RWPE1 (cell line): ENCODE data around the gene STARD10.

Experiments used
- CTCF ChIA-PET: fragments of 350-600 bp; sonication (Branson Sonifier 250); formaldehyde crosslinking; extraction: SDS; loops from one replicate; lab custom pipeline; 2021; lab: Yijun Ruan, JAX
- POLR2A ChIA-PET: fragments of 400-600 bp; formaldehyde crosslinking; extraction: SDS; loops from one replicate; lab custom pipeline; 2020; ENCODE audit warnings: antibody characterized with exemption; ENCODE audit not compliant: low non-redundant PET; lab: Yijun Ruan, JAX
- DNase-seq: peaks from one replicate; pipeline ENCODE4 v3.0.0; 2012; ENCODE audit warnings: low spot score
- H3K27ac ChIP-seq: fragments of 450-650 bp; 2 replicates; pipeline ENCODE4 v1.5.1; 2017
- TF ChIP-seq, protein P1 (sequence below): fragments of 450-650 bp; conservative IDR thresholded peaks from 2 replicates; pipeline ENCODE4 v1.5.1; 2017; ENCODE audit warnings: low read depth, mild to moderate bottlenecking

Gene STARD10

GRCh38 chr11:72755713-72756285, 38.0 kb downstream of the STARD10 start:
- ChIA-PET CTCF (interaction anchor here (0.6 kb wide), 1 partner anchor 496 kb away, joined by 5 read pairs; no protein-coding TSS in a partner anchor), POLR2A (no interaction called here)
- TF ChIP-seq, protein P1, sequence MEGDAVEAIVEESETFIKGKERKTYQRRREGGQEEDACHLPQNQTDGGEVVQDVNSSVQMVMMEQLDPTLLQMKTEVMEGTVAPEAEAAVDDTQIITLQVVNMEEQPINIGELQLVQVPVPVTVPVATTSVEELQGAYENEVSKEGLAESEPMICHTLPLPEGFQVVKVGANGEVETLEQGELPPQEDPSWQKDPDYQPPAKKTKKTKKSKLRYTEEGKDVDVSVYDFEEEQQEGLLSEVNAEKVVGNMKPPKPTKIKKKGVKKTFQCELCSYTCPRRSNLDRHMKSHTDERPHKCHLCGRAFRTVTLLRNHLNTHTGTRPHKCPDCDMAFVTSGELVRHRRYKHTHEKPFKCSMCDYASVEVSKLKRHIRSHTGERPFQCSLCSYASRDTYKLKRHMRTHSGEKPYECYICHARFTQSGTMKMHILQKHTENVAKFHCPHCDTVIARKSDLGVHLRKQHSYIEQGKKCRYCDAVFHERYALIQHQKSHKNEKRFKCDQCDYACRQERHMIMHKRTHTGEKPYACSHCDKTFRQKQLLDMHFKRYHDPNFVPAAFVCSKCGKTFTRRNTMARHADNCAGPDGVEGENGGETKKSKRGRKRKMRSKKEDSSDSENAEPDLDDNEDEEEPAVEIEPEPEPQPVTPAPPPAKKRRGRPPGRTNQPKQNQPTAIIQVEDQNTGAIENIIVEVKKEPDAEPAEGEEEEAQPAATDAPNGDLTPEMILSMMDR: no peak
- DNase-seq: no peak
- no peak overlapping the region for H3K27ac ChIP-seq

- DNase-seq: no peak
- peak overlapping the region; percentile 75; the same call in 1 of the 2 replicates for H3K27ac ChIP-seq
- CTCF ChIA-PET: no interaction called here
- TF ChIP-seq, protein P1: no peak
- POLR2A ChIA-PET: no interaction called here
Observed at GRCh38 chr11:72754544-72755155, 39.2 kb downstream of the STARD10 start.

GRCh38 chr11:72754149-72754543, 39.7 kb downstream of the STARD10 start:
- TF ChIP-seq, protein P1: no peak
- peak overlapping the region; percentile 75 for H3K27ac ChIP-seq
- ChIA-PET POLR2A (no interaction called here), CTCF (no interaction called here)
- no peak for DNase-seq

DNA sequence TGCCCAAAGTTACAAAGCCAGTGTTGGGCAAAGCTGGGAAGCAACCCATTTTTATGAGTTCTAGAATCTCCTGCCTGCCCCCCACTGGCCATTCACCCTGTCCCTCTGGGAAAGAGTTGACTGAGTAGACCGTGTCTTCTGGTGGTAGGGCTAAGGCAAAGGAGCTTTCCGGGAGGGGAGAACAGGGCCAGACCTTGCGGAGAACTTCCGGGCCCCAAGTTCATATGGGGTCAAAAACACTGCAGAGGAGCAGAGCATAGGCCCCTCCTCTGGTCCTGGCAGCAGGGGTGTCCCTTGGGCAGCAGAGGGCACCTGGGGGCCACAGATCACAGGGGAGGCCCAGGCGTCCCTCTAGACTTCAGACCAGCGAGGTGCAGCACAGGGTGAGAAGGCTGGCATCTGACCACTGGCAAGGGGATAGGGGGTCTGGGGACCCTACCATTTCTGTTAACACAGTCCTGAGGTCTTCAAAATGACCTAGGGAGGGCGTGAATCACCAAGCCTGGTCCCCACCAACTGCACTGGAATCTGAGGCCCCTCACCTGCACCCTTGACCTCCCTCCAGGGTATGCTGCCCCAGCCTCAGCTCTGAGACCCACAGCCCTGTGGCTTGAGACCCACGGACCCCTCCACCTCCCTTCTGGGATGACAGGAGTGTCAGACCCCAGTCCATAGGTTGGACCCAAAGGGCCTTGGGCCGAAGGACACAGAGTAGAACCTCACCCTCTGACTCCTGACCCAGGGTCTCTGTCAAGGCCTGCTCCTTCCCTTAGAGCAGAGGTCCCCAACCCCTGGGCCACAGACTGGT, 40.3 kb downstream of the STARD10 start:
- H3K27ac ChIP-seq: peak overlapping the region; percentile 75
- TF ChIP-seq, protein P1: no peak

DNA sequence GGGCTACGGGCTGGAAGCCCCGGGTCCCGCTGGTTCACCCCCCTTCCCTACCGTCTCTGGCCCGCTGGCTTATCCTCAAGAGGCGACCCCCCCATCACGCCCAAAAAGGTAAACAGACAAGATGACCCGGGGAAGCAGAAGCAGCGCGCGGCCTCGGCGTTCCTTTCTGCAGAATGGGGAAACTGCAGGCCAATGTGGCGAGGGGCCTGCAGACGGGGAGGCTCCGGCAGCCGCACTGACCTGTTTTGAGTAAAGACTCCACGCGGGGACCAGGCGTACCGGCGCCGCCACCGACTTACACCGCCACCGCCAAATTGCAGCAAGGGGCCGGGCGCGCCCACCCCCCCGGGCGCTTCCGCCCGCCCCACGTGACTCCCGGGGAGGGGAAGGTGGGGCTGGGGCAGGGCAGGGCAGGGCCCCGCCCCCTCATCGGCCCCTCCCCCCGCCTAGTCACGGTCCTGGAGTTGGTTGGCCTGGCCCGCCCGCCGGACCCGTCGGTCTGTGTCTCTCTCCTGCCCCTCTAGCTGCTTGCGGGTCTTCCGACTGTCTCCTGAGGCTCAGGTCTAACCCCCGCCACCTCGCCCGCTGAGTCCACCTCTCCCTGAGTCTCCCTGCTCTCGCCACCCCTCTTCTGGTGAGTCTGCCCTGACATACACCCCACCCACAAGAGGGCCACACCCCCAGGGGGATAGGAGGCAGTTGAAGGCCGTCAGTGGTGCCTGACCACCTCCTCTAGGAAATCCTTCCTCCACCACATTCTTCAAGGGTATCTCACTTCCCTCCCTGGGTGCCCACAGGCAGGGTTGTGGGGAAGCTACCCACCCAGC, 41.5 kb downstream of the STARD10 start, which contains the start of gene ARAP1:
Gene ARAP1, minus strand, starts transcription at position 321 of the 827 bp plus-strand sequence. CDS start 25,280 bp downstream, outside the sequence.
- DNase-seq: peak; percentile 85
- peak within 1 kb of the TSS; percentile 75 for H3K27ac ChIP-seq
- CTCF ChIA-PET: interaction anchor here (1.6 kb wide), 1 partner anchor 60 kb away, joined by 4 read pairs; no protein-coding TSS in a partner anchor
- POLR2A ChIA-PET: interaction anchor here (0.6 kb wide), 1 partner anchor 30 kb away, joined by 3 read pairs; no protein-coding TSS in a partner anchor
- TF ChIP-seq, protein P1: no peak

More for the DNA sequence above, 40.3 kb downstream of the STARD10 start:
- DNase-seq: no peak
- ChIA-PET POLR2A (no interaction called here), CTCF (interaction anchor here (1.6 kb wide), 1 partner anchor 59 kb away, joined by 4 read pairs; no protein-coding TSS in a partner anchor)
